Measurements from ENCODE around the gene FKBP1A.

FKBP1A gene

GRCh38 chr20:1331101-1331500 is 61.8 kb downstream of the FKBP1A start:
- DNase-seq = no peak

- no peak for DNase-seq
These were observed 62.6 kb downstream of the FKBP1A start for GRCh38 chr20:1330075-1330830.

DNA sequence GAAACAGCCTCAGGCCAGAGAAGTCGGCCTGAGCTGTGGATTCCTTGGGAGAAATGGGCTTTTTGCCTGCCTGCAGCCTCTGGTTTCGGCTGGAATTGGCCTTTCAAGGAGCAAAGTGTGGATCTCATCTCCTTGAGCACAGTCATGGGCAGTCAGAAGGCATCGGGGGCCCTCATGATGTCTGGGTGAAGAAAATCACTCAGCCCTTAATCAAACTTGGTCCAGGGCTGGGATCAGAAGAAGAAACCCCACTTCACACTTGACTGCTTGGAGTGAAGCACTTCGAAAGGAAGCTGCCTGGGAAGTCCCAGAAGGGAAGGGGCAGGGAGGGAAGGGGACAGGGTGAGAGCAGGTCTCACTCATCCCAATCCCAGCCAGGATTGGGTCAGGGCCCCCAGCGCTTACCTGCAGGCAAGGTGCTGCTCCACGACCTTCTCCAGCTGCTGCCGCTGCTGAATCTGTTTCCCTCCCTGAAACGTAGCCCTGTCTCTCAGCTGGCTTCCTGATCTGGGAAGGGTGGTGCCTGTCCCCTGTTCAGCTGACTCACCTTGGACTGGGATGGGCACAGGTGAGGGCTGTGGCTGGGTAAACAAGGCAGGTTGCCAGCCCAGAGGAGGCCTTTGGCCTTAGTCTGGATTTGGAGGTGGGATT is 64.0 kb downstream of the FKBP1A start, which contains the start of gene SDCBP2:
TSS of gene SDCBP2 (minus strand) at position 460 of the 651 bp plus-strand sequence. CDS start 8,723 bp downstream, outside the sequence.
- DNase-seq = no peak

DNA sequence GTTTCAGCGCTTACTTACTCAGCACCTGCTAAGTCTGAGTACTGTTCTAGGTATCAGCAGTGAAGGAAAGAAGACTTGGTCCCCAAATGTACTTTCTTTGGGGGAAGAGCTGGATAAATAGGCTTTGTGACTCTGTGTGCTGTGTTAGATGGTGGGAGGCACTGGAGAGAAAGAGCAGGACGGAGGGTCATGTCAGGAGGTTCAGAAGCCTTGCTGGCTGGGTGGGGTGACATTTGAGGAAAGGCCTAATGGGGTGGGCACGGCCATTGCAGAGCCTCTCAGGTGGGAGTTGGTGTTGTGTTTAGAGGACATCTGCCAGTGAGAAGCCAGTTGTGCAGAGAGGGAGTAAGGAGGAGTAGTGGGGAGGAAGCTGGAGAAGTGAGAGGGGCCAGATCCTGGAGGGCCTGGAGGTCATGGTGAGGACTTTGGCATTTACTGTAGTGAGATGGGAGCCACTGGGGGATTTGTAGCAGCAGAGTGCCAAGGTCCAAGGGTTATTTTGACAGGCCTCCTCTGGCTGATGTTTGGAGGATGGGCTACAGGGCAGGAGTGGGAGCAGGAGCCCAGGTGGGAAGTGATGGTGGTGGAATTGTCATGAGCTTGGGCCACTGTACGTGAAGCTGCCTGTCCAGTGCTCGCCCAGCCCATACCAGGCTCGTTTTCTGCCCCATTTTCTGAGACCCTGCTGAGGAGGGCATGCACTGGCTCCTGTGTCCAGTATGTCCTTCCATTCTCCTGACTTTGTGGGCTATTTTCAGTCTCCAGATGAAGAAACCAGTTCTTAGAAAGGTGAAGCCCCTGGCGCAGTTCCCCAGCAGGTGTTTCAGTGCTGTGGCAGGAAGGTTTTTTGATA is 64.8 kb downstream of the FKBP1A start:
- DNase-seq = no peak

DNA sequence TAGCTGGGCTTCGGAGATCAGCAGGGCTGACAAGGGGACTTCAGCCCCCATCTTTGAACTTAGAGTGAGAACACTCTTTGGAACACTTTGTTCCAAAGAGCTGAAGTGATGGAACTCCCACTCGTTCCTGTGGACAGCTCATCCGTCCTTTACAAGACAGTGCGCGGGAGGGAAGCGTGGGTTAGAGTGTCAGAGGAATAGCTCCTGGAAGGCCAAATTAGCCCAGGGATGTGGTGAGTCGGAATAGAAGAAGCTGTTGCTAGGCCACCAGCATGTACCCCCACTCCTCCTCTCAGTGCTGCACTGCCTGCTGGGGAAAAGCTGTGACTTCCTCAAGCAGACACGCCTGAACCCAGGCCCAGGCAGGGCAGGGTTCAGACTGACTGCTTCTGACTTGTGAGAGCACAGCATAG is 65.6 kb downstream of the FKBP1A start:
- no peak for DNase-seq

DNA sequence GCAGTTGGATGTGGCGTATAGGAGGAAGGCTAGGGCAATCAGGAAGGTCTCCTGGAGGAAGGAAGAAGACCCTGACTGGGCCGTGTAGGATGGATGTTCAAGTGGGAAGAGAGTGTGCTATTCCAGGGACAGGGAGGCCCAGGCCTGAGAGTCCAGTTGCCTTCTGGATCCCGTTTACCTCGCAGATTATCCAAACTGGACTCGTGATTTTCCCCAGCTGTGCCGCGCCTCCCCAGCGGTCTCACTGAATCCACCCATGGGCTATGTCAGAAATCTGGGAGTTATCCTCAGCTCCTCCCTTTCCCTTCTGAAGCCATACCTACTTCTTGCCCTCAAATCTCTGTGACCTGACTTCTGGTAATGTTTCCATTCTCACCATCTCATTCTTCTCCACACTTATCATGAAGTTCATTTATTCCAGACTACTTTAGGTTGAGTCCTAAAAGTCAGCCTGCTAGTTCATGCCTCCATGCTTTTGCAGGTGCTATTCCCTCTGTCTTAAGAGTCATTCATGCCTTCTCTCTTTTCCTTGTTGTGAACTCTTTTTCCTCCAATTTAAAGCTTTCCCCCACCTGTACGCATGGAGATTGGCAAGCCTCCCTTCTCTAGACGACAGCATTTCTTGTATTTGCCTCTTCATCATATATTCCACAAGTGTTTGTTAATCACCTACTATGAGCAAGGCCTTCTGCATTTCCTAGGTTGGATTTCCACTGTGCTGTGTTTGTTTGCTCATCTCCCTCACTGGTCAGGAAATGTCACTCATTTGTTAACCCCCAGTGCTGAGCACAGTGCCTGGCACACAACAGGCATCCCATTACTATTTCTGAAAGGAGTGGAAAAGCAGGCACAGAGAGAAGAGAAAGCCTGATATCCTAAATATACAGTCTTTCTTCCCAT is 66.6 kb downstream of the FKBP1A start:
- no peak for DNase-seq

DNA sequence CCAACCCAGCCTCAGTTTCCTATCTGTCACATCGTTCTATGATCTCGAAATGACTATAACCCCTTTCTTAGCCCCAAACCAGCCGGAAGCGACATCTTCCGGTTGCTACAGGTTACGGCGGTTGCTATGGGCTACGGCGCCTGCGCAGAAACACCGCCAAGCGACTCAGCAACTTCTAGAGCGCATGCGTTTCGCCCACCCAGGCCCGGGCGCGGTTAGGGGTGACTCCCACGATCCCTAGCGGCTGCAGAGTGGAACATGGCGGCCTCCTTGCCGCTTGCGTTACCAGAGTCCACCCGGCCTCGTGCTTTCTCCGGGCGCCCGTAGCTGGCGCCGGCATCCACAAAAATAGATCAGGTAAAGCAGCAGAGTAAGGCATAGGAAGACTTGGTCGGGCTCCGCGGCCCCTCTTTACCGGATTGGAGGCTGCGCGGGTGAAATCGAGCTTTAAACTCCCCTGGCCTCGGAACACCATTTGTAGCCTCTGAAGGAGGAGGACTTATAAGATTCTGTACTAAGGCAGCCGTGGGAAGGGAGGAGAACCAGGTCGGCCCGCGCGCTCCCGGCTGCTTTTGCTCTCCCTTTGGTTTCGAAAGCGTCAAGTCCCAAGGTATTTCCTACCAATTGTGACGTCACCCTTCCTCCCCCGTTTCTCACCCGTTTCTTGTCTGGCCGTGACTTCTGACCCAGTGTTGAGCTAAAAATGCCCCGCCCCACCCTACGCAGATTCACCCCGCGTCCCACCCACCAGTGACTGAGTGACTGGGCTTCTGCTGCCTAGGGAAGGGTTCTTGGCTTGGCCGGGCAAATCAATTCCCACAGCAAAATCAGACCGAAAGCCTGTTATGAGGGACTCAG is 67.5 kb downstream of the FKBP1A start:
- peak; percentile 84 to 91 for DNase-seq

GRCh38 chr20:1324598-1325172 is 68.2 kb downstream of the FKBP1A start:
- no peak for DNase-seq

GRCh38 chr20:1323830-1324597 is 68.8 kb downstream of the FKBP1A start:
- no peak for DNase-seq

DNA sequence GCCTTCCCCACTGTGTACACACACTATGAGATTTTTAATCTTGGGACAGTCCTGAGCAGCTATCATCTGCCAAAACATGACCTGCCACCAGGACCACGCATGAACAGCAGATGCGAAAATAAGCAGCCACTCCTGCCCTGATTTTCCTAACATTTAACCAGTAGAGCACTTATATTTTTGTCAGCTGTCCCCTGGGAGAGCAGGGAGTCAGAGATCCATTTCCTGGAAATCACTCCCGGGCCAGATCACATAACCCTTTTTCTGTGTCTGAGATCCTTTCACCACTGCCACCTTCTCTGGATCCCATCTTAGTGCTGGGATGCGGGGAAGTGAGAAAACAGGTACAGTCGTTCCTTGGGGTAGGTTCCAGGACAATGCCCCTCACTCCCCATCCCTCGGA is 69.6 kb downstream of the FKBP1A start:
- DNase-seq = no peak

- no peak for DNase-seq
These were observed 70.2 kb downstream of the FKBP1A start for GRCh38 chr20:1322511-1323245.

- DNase-seq = no peak
These were observed 71.3 kb downstream of the FKBP1A start for GRCh38 chr20:1321654-1321939.

GRCh38 chr20:1320902-1321653 is 71.8 kb downstream of the FKBP1A start:
- DNase-seq = no peak

DNA sequence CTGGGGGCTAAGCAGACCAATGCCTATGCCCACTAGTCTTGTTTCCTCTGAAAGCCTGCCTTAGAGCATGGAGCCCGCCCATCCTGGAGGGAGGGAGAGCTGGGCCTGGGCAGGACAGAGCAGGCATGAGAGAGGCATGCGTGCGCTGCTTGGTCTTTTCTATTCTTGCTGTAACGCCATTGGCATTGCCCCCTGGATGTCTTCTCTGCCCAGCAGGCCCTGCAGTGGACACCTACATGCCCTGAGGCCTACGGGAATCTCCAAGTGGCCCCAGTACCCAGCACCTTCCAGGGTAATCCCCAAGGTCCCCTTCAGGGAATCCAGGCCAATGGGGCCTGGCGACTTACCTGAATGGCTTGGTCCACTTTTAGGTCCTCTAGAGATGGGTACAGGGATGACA is 72.8 kb downstream of the FKBP1A start:
- no peak for DNase-seq

DNA sequence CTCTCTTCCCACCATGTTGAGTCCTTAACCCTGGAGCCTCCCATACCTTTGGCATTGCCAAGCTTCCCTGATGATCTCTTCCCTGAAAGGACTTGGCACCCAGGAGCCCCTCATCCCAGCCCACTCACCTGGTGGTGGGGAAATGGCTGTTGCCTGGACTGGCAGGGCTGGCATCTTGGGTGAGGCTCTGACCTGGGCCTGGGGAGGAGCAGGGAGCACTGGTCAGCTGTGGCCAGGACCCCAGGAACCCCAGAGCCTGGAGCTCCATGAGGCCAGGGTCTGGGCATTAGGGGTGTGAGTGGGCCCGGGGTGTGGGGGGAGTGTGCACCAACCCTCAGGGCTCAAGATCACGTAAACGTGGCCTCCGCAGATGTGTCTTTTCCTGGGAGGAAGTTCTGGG is 73.4 kb downstream of the FKBP1A start:
- DNase-seq = no peak

- DNase-seq = no peak
These were observed 73.8 kb downstream of the FKBP1A start for GRCh38 chr20:1319051-1319450.

Measured in AML-193 (cell line).